Trophoblast cell (in vitro differentiated cells and primary cell): Measurements from ENCODE around the gene BEST2.

ENCODE experiments used
- DNase-seq, 2 donors: peaks; one replicate each; pipeline ENCODE4 v3.0.0-alpha.2; 2016
- H2AFZ ChIP-seq: 2 replicates; pipeline ENCODE4 v1.6.1; 2013; ENCODE audit warnings: low read length, moderate library complexity, mild to moderate bottlenecking; ENCODE audit not compliant: insufficient read depth, poor library complexity
- H2AK5ac ChIP-seq: 2 replicates; pipeline ENCODE4 v1.6.1; 2013; ENCODE audit warnings: mild to moderate bottlenecking, low read length
- H2BK120ac ChIP-seq: 2 replicates; pipeline ENCODE4 v1.6.1; 2013; ENCODE audit warnings: low read length, mild to moderate bottlenecking, moderate library complexity; ENCODE audit not compliant: insufficient read depth, poor library complexity
- H2BK12ac ChIP-seq: 2 replicates; pipeline ENCODE4 v1.6.1; 2013; ENCODE audit warnings: mild to moderate bottlenecking, low read length, moderate library complexity
- H2BK5ac ChIP-seq: 2 replicates; pipeline ENCODE4 v1.6.1; 2013; ENCODE audit warnings: low read length, low read depth, moderate library complexity, mild to moderate bottlenecking; ENCODE audit not compliant: poor library complexity
- H3K14ac ChIP-seq: 2 replicates; pipeline ENCODE4 v1.6.1; 2013; ENCODE audit warnings: mild to moderate bottlenecking, low read length
- H3K18ac ChIP-seq: 2 replicates; pipeline ENCODE4 v1.6.1; 2013; ENCODE audit warnings: mild to moderate bottlenecking, low read length
- H3K23ac ChIP-seq: 2 replicates; pipeline ENCODE4 v1.6.1; 2013; ENCODE audit warnings: low read length
- H3K27ac ChIP-seq: 2 replicates; pipeline ENCODE4 v1.5.1; 2013; ENCODE audit warnings: low read depth, mild to moderate bottlenecking, inconsistent platforms, low read length, moderate library complexity
- H3K27me3 ChIP-seq: 2 replicates; pipeline ENCODE4 v1.6.1; 2013; ENCODE audit warnings: inconsistent platforms, mild to moderate bottlenecking, low read length, moderate library complexity; ENCODE audit not compliant: insufficient read depth
- H3K36me3 ChIP-seq, 2 experiments: 1 replicate in 1 of 2; 2 replicates in 1 of 2; pipeline ENCODE4 v1.6.1; 2013; ENCODE audit warnings: low read length in 2 of 2, mild to moderate bottlenecking in 2 of 2, moderate library complexity in 1 of 2; ENCODE audit not compliant: insufficient read depth in 2 of 2, control insufficient read depth in 1 of 2
- H3K4ac ChIP-seq: 2 replicates; pipeline ENCODE4 v1.6.1; 2013; ENCODE audit warnings: low read depth, mild to moderate bottlenecking, low read length, moderate library complexity
- H3K4me1 ChIP-seq, 2 experiments: 1 replicate in 1 of 2; 2 replicates in 1 of 2; pipeline ENCODE4 v1.6.1; 2013; ENCODE audit warnings: low read length in 2 of 2, mild to moderate bottlenecking in 2 of 2, moderate library complexity in 1 of 2; ENCODE audit not compliant: insufficient read depth in 2 of 2, control insufficient read depth in 1 of 2
- H3K4me2 ChIP-seq: 2 replicates; pipeline ENCODE4 v1.6.1; 2013; ENCODE audit warnings: inconsistent platforms, mild to moderate bottlenecking, low read length, moderate library complexity
- H3K4me3 ChIP-seq: 2 replicates; pipeline ENCODE4 v1.5.1; 2013; ENCODE audit warnings: mild to moderate bottlenecking, low read depth, low read length, inconsistent platforms
- H3K79me1 ChIP-seq: one replicate; pipeline ENCODE4 v1.6.1; 2013; ENCODE audit warnings: low read length
- H3K79me2 ChIP-seq: 2 replicates; pipeline ENCODE4 v1.6.1; 2013; ENCODE audit warnings: low read length, mild to moderate bottlenecking; ENCODE audit not compliant: control insufficient read depth, insufficient read depth, poor library complexity
- H3K9ac ChIP-seq: 2 replicates; pipeline ENCODE4 v1.6.1; 2013; ENCODE audit warnings: mild to moderate bottlenecking, low read length
- H3K9me3 ChIP-seq: 2 replicates; pipeline ENCODE4 v1.6.1; 2013; ENCODE audit warnings: low read depth, mild to moderate bottlenecking, control low read depth, inconsistent platforms, low read length; ENCODE audit not compliant: insufficient read depth
- H4K12ac ChIP-seq: 2 replicates; pipeline ENCODE4 v1.6.1; 2013; ENCODE audit warnings: low read depth, mild to moderate bottlenecking, low read length, moderate library complexity
- H4K8ac ChIP-seq: 2 replicates; pipeline ENCODE4 v1.6.1; 2013; ENCODE audit warnings: low read depth, mild to moderate bottlenecking, low read length, moderate library complexity
- H4K91ac ChIP-seq: one replicate; pipeline ENCODE4 v1.6.1; 2013; ENCODE audit warnings: low read depth, mild to moderate bottlenecking, low read length, moderate library complexity
- whole genome bisulfite sequencing: extraction: QIAGEN DNeasy Blood & Tissue Kit; methylation state at CpG from one replicate; pipeline ENCODE4 v1.1.7; 2013; ENCODE audit warnings: missing lambda C conversion rate; ENCODE audit not compliant: insufficient read length, insufficient coverage; ENCODE audit errors: extremely low coverage; 5-methylcytosine and 5-hydroxymethylcytosine counted together

BEST2 gene

DNA sequence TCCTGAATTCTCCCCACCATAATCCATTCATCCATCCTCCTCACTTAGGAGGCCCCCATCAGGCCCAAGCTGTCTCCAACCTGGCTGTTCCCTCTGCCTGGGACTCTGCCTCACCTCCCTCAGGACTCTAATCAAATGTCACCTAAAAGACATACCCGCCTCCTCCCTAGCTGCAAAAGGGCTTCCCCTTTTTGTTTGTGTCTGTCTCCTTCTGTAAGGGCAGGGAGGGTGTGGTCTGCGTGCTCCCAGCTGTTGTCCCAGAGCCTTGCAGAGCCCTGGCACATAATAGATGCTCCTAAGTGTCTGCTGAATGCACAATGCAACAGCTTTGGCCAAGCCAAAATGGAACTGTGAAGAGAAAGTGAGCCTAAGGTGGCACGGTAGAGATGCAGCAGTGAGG lies 21.5 kb upstream of the BEST2 start:
- Histone ChIP-seq H3K4ac (no peak overlapping the region), H3K27me3 (no peaks in the 10 kb centered on the region), H2BK12ac (no peak overlapping the region), H3K9me3 (peaks cover 2% of the 10 kb centered on the region), H3K9ac (no peak overlapping the region), H2AFZ (no peak overlapping the region), H3K27ac (no peak overlapping the region), H3K4me1 (peaks cover 2 to 9% of the 10 kb centered on the region in 2 experiments), H3K36me3 (peaks cover 36 to 39% of the 10 kb centered on the region in 2 experiments), H4K12ac (no peak overlapping the region), H3K4me2 (no peak overlapping the region), H3K23ac (no peak overlapping the region), H4K8ac (no peak overlapping the region), H2AK5ac (no peak overlapping the region), H3K14ac (no peak overlapping the region), H3K18ac (no peak overlapping the region), H3K79me2 (peaks cover 22% of the 10 kb centered on the region), H2BK5ac (no peak overlapping the region), H2BK120ac (no peak overlapping the region), H3K79me1 (peaks cover 7% of the 10 kb centered on the region), H3K4me3 (no peak overlapping the region), H4K91ac (no peak overlapping the region)
- no peak for DNase-seq
- WGBS: no CpG with 5 or more reads among the region's 3 CpGs

- H3K36me3 ChIP-seq: peaks cover 36 to 39% of the 10 kb centered on the region in 2 experiments
- H3K27ac ChIP-seq: no peak overlapping the region
- H2BK12ac ChIP-seq: no peak overlapping the region
- no peak overlapping the region for H3K18ac ChIP-seq
- peaks cover 7% of the 10 kb centered on the region for H3K79me1 ChIP-seq
- H2AFZ ChIP-seq: no peak overlapping the region
- H3K9ac ChIP-seq: no peak overlapping the region
- H3K27me3 ChIP-seq: no peaks in the 10 kb centered on the region
- no peak overlapping the region for H3K23ac ChIP-seq
- no peak overlapping the region for H2AK5ac ChIP-seq
- no peak overlapping the region for H4K8ac ChIP-seq
- no peak overlapping the region for H3K14ac ChIP-seq
- peaks cover 2 to 11% of the 10 kb centered on the region in 2 experiments for H3K4me1 ChIP-seq
- peak overlapping the region; percentile 13 for H3K4ac ChIP-seq
- no peak for DNase-seq
- H2BK120ac ChIP-seq: no peak overlapping the region
- H3K79me2 ChIP-seq: peaks cover 22% of the 10 kb centered on the region
- peaks cover 4% of the 10 kb centered on the region for H3K9me3 ChIP-seq
- H4K91ac ChIP-seq: no peak overlapping the region
- WGBS: no CpG with 5 or more reads among the region's 24 CpGs
- H3K4me3 ChIP-seq: no peak overlapping the region
- H3K4me2 ChIP-seq: no peak overlapping the region
- H2BK5ac ChIP-seq: no peak overlapping the region
- no peak overlapping the region for H4K12ac ChIP-seq
These were observed 20.3 kb upstream of the BEST2 start for GRCh38 chr19:12731337-12731736.

DNA sequence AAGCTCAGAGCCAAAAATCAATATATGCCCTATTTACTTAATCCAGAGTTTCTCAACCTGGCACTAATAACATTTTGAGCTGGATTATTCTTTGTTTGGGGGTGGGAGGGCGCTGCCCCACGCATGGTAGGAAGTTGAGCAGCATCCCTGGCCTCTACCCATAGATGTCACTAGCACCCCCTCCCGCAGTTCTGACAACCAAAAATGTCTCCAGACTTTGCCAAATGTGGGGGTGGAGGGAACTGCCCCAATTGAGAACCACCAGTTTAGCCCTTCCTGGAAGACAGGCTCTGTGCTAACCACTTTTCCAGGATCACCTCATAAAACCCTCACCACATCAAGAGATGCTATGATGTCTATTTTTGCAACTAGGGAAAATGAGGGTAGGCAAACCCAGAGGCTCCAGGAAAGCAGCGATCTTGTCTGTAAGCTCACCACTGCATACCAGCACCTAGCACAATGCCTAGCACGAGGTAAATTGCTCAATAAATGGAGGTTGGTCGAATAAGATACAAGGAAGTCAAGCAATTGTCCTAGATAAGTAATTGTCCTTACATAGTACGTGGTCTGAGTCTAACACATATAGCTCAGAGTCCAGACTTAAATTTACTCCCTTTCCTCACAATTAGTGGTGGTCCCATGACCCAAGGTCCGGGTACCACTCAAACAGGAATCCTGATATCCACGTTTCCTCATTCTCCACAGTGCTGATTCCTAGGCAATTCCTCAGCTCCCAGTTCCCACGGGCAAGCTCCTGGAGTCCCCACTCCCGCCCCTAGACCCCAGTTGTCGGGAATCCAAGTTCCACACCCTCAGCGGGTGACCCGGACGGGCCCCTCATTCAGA lies 18.0 kb upstream of the BEST2 start:
- peak overlapping the region; percentile 98 for H4K91ac ChIP-seq
- H2BK120ac ChIP-seq: peak overlapping the region; percentile 89
- H3K18ac ChIP-seq: peak overlapping the region; percentile 98
- peak overlapping the region; percentile 97 for H2BK5ac ChIP-seq
- peaks cover 26% of the 10 kb centered on the region for H3K79me2 ChIP-seq
- peak overlapping the region; percentile 97 for H3K9ac ChIP-seq
- H3K27ac ChIP-seq: peak overlapping the region; percentile 85
- H3K79me1 ChIP-seq: peaks cover 11% of the 10 kb centered on the region
- H2AFZ ChIP-seq: no peak overlapping the region
- H3K4ac ChIP-seq: peak overlapping the region; percentile 100
- H2BK12ac ChIP-seq: no peak overlapping the region
- no peak overlapping the region for H3K23ac ChIP-seq
- peak; percentile 76 to 86 for DNase-seq
- peaks cover 34 to 35% of the 10 kb centered on the region in 2 experiments for H3K36me3 ChIP-seq
- H2AK5ac ChIP-seq: peak overlapping the region; percentile 90
- peak overlapping the region; percentile 98 for H4K12ac ChIP-seq
- peak overlapping the region; percentile 83 for H3K4me2 ChIP-seq
- H3K4me3 ChIP-seq: peak overlapping the region; percentile 97
- WGBS: no CpG with 5 or more reads among the region's 15 CpGs
- peak overlapping the region; percentile 99 for H4K8ac ChIP-seq
- peak overlapping the region; percentile 99 for H3K14ac ChIP-seq
- H3K27me3 ChIP-seq: no peaks in the 10 kb centered on the region
- peaks cover 2% of the 10 kb centered on the region for H3K9me3 ChIP-seq
- peaks cover 8 to 18% of the 10 kb centered on the region in 2 experiments for H3K4me1 ChIP-seq

DNA sequence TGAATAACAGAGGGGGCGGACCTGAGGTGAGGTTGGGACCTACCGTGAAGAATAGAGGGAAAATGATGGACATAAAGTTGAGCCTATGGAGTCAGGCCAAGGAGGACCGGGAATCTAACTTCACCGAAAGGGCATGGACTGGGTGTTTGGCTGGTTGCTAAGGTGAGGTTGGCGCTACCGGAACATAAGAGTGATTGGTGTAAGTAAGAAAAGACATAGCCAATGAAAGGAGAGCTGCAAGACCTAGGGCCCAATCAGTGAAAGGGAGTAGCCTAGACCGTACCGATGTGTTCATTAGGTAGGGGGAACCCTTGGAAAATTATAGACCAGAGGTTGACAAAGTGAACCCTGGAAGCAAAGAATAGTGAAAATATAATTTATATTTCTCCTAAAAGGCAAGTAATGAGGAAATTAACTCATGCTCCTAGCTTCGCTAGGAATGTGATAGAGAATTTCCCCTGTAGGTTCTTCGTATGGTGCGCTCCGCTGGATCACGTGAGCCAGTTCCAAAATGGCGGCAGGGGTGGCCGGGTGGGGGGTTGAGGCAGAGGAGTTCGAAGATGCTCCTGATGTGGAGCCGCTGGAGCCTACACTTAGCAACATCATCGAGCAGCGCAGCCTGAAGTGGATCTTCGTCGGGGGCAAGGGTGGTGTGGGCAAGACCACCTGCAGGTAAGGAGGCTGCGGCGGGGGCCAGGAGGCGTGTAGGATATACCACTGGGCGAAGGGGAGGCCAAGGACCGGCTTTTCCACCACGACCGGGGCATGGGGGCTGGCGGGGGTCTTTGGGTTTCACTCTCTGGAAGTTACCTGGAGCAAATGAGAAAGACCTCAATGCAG lies 14.4 kb upstream of the BEST2 start, which contains the start of gene GET3:
TSS of gene GET3 (plus strand) at position 503 of the 840 bp plus-strand sequence. CDS start at position 512, 9 bp downstream.
- DNase-seq: peak; percentile 99
- Histone ChIP-seq H3K9me3 (peaks cover 2% of the 10 kb centered on the region), H2BK120ac (no peak within 1 kb of the TSS), H3K4me2 (peak within 1 kb of the TSS; percentile 76), H3K4me1 (peaks cover 8 to 18% of the 10 kb centered on the region in 2 experiments), H3K27me3 (no peaks in the 10 kb centered on the region), H4K8ac (peak within 1 kb of the TSS; percentile 95), H3K4me3 (peak within 1 kb of the TSS; percentile 97), H3K14ac (peak within 1 kb of the TSS; percentile 77), H2AK5ac (peak within 1 kb of the TSS; percentile 89), H3K79me1 (peaks cover 11% of the 10 kb centered on the region), H3K79me2 (peaks cover 24% of the 10 kb centered on the region), H3K4ac (peak within 1 kb of the TSS; percentile 53), H4K12ac (peak within 1 kb of the TSS; percentile 94), H3K18ac (peak within 1 kb of the TSS; percentile 71), H3K9ac (peak within 1 kb of the TSS; percentile 86), H3K36me3 (peaks cover 14 to 21% of the 10 kb centered on the region in 2 experiments), H2BK5ac (peak within 1 kb of the TSS; percentile 67), H3K27ac (peak within 1 kb of the TSS; percentile 71), H4K91ac (peak within 1 kb of the TSS; percentile 83), H2BK12ac (no peak within 1 kb of the TSS), H3K23ac (no peak within 1 kb of the TSS), H2AFZ (peak within 1 kb of the TSS; percentile 85)
- WGBS: no CpG with 5 or more reads among the region's 29 CpGs
